MM.1S (cell line): ENCODE results near the gene SYCP1.

ENCODE experiments used
- EZH2 ChIP-seq: fragments of 300-600 bp; sonication (generic); optimal IDR thresholded peaks from 2 replicates; pipeline ENCODE3; 2017; ENCODE audit warnings: low read depth, mild to moderate bottlenecking, antibody characterized with exemption, low read length, mixed read lengths
- TF ChIP-seq, protein P1 (sequence below): fragments of 300-600 bp; sonication (generic); IDR thresholded peaks from 2 replicates; pipeline ENCODE4 v1.5.1; 2016; ENCODE audit warnings: antibody characterized with exemption, low read length, mixed read lengths

- TF ChIP-seq EZH2: no peak
- TF ChIP-seq, protein P1, sequence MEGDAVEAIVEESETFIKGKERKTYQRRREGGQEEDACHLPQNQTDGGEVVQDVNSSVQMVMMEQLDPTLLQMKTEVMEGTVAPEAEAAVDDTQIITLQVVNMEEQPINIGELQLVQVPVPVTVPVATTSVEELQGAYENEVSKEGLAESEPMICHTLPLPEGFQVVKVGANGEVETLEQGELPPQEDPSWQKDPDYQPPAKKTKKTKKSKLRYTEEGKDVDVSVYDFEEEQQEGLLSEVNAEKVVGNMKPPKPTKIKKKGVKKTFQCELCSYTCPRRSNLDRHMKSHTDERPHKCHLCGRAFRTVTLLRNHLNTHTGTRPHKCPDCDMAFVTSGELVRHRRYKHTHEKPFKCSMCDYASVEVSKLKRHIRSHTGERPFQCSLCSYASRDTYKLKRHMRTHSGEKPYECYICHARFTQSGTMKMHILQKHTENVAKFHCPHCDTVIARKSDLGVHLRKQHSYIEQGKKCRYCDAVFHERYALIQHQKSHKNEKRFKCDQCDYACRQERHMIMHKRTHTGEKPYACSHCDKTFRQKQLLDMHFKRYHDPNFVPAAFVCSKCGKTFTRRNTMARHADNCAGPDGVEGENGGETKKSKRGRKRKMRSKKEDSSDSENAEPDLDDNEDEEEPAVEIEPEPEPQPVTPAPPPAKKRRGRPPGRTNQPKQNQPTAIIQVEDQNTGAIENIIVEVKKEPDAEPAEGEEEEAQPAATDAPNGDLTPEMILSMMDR: no peak
Observed at GRCh38 chr1:114844270-114844669, 10.4 kb upstream of the SYCP1 start.
